ENCODE measurements around the gene ZBTB20. TPM values are rescaled to one million over a fixed set of nuclear protein-coding genes. Genes with fewer than 3 reads are reported as not detected.
A peak's percentile ranks its signal among the peaks of the same experiment; 100 is the strongest.

ZBTB20 gene
- total RNA-seq, 6 experiments from 2014 or later = 8.0 to 14.1 (median 10.4) TPM

GRCh38 chr3:114886905-114887304 is 260.2 kb downstream of the ZBTB20 start:
- Mint-ChIP-seq H3K36me3 (ENCODE audit: low read depth) (no peaks in the 10 kb centered on the region), H3K4me3 (no peak overlapping the region), H3K27me3 (ENCODE audit: insufficient read depth) (no peaks in the 10 kb centered on the region), H3K4me1 (ENCODE audit: low read depth) (no peaks in the 10 kb centered on the region), H3K27ac (no peak overlapping the region), H3K9me3 (no peaks in the 10 kb centered on the region)
- DNase-seq = no peak
- no peak for TF ChIP-seq CTCF (IDR thresholded peaks at IDR 0.05)

GRCh38 chr3:114884213-114884923 is 262.7 kb downstream of the ZBTB20 start:
- no peak for TF ChIP-seq CTCF (IDR thresholded peaks at IDR 0.05)
- H3K27ac Mint-ChIP-seq = no peak overlapping the region
- H3K9me3 Mint-ChIP-seq = no peaks in the 10 kb centered on the region
- H3K4me3 Mint-ChIP-seq = no peak overlapping the region
- no peaks in the 10 kb centered on the region for H3K27me3 Mint-ChIP-seq (ENCODE audit: insufficient read depth)
- no peaks in the 10 kb centered on the region for H3K36me3 Mint-ChIP-seq (ENCODE audit: low read depth)
- H3K4me1 Mint-ChIP-seq (ENCODE audit: low read depth) = peaks cover 12% of the 10 kb centered on the region
- DNase-seq = no peak

GRCh38 chr3:114880078-114880477 is 267.0 kb downstream of the ZBTB20 start:
- H3K36me3 Mint-ChIP-seq (ENCODE audit: low read depth) = no peaks in the 10 kb centered on the region
- no peak overlapping the region for H3K4me3 Mint-ChIP-seq
- DNase-seq = no peak
- no peak overlapping the region for H3K27ac Mint-ChIP-seq
- no peaks in the 10 kb centered on the region for H3K9me3 Mint-ChIP-seq
- no peaks in the 10 kb centered on the region for H3K27me3 Mint-ChIP-seq (ENCODE audit: insufficient read depth)
- H3K4me1 Mint-ChIP-seq (ENCODE audit: low read depth) = peaks cover 34% of the 10 kb centered on the region
- TF ChIP-seq CTCF (IDR thresholded peaks at IDR 0.05) = no peak

GRCh38 chr3:114879059-114880031 is 267.7 kb downstream of the ZBTB20 start:
- Mint-ChIP-seq H3K4me1 (ENCODE audit: low read depth) (peaks cover 34% of the 10 kb centered on the region), H3K9me3 (no peaks in the 10 kb centered on the region), H3K27me3 (ENCODE audit: insufficient read depth) (no peaks in the 10 kb centered on the region), H3K36me3 (ENCODE audit: low read depth) (no peaks in the 10 kb centered on the region), H3K27ac (peak overlapping the region; percentile 70), H3K4me3 (peak overlapping the region; percentile 49)
- peak; percentile 46 for DNase-seq
- no peak for TF ChIP-seq CTCF (IDR thresholded peaks at IDR 0.05)

- DNase-seq = peak; percentile 33
- H3K9me3 Mint-ChIP-seq = no peaks in the 10 kb centered on the region
- no peaks in the 10 kb centered on the region for H3K27me3 Mint-ChIP-seq (ENCODE audit: insufficient read depth)
- H3K27ac Mint-ChIP-seq = peak overlapping the region; percentile 70
- no peak for TF ChIP-seq CTCF (IDR thresholded peaks at IDR 0.05)
- H3K4me3 Mint-ChIP-seq = peak overlapping the region; percentile 49; the same call in 1 of the 2 replicates
- peaks cover 34% of the 10 kb centered on the region for H3K4me1 Mint-ChIP-seq (ENCODE audit: low read depth)
- H3K36me3 Mint-ChIP-seq (ENCODE audit: low read depth) = no peaks in the 10 kb centered on the region
These were observed 268.8 kb downstream of the ZBTB20 start for GRCh38 chr3:114878114-114878839.

Measured in HFFc6 (cell line).